ENCODE measurements around the gene GRB2. TPM values are rescaled to one million over a fixed set of nuclear protein-coding genes. Genes with fewer than 3 reads are reported as not detected.
A peak's percentile ranks its signal among the peaks of the same experiment; 100 is the strongest.
"Not testable (repeated sequence)": the region's sequence is repeated elsewhere in the genome, so short reads cannot be mapped to it uniquely, and the experiment has no call there.

GRB2 gene
- total RNA-seq, 1 experiment from 2014 or later, result 115 TPM

DNA sequence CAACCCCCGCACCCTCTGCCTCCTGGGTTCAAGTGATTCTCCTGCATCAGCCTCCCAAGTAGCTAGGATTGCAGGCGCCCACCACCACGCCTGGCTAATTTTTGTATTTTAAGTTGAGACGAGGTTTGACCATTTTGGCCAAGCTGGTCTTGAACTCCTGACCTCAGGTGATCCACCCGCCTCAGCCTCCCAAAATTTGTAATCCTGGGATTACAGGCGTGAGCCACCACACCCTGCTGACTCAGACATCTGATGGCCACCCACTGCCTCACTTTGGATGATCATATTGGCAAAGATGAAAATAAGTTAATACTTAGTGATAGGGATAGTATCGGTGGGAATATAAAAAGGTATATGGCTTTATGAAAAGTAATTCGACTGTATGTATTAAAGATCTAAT is 55.9 kb downstream of the GRB2 start:
- no TSS peak for BruUV-seq (replicated peaks)
- ChIA-PET CTCF (interaction anchor here (0.8 kb wide), 1 partner anchor 15 kb away, joined by 4 read pairs; no protein-coding TSS in a partner anchor), POLR2A (interaction anchor here (0.5 kb wide), 1 partner anchor 20 kb away, joined by 3 read pairs; no protein-coding TSS in a partner anchor)
- peaks cover 37% of the 10 kb centered on the region for H3K4me1 Mint-ChIP-seq (ENCODE audit: low read depth, unreplicated experiment)
- peaks cover 32% of the 10 kb centered on the region for H3K36me3 Mint-ChIP-seq (ENCODE audit: insufficient read depth, unreplicated experiment)
- intact Hi-C loops (cut with micrococcal nuclease; ENCODE audit: unreplicated experiment), result no loop called here
- H3K27ac Mint-ChIP-seq (ENCODE audit: unreplicated experiment), result no peak overlapping the region
- peaks cover 19% of the 10 kb centered on the region for H3K4me1 ChIP-seq
- H3K36me3 ChIP-seq (ENCODE audit: control insufficient read depth, insufficient read depth, low read length), result no peaks in the 10 kb centered on the region
- H3K9me3 Mint-ChIP-seq (ENCODE audit: unreplicated experiment), result no peaks in the 10 kb centered on the region
- no peak overlapping the region for H3K4me3 Mint-ChIP-seq (ENCODE audit: unreplicated experiment)
- no peak overlapping the region for H3K4me3 ChIP-seq (ENCODE audit: low read depth, low read length)
- no peak for DNase-seq
- TF ChIP-seq, protein P1, sequence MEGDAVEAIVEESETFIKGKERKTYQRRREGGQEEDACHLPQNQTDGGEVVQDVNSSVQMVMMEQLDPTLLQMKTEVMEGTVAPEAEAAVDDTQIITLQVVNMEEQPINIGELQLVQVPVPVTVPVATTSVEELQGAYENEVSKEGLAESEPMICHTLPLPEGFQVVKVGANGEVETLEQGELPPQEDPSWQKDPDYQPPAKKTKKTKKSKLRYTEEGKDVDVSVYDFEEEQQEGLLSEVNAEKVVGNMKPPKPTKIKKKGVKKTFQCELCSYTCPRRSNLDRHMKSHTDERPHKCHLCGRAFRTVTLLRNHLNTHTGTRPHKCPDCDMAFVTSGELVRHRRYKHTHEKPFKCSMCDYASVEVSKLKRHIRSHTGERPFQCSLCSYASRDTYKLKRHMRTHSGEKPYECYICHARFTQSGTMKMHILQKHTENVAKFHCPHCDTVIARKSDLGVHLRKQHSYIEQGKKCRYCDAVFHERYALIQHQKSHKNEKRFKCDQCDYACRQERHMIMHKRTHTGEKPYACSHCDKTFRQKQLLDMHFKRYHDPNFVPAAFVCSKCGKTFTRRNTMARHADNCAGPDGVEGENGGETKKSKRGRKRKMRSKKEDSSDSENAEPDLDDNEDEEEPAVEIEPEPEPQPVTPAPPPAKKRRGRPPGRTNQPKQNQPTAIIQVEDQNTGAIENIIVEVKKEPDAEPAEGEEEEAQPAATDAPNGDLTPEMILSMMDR (IDR thresholded peaks at IDR 0.05; ENCODE audit: insufficient read depth in 1 of 2, low read depth in 1 of 2, low read length in 1 of 2, severe bottlenecking in 1 of 2, unreplicated experiment in 1 of 2), result no peak
- H3K27me3 Mint-ChIP-seq (ENCODE audit: insufficient read depth, unreplicated experiment), result no peaks in the 10 kb centered on the region
- no peaks in the 10 kb centered on the region for H3K27me3 ChIP-seq (replicated peaks; ENCODE audit: control insufficient read depth, insufficient read depth, low read length)
- peaks cover 2% of the 10 kb centered on the region; the same call in 1 of the 2 replicates for H3K9me3 ChIP-seq

DNA sequence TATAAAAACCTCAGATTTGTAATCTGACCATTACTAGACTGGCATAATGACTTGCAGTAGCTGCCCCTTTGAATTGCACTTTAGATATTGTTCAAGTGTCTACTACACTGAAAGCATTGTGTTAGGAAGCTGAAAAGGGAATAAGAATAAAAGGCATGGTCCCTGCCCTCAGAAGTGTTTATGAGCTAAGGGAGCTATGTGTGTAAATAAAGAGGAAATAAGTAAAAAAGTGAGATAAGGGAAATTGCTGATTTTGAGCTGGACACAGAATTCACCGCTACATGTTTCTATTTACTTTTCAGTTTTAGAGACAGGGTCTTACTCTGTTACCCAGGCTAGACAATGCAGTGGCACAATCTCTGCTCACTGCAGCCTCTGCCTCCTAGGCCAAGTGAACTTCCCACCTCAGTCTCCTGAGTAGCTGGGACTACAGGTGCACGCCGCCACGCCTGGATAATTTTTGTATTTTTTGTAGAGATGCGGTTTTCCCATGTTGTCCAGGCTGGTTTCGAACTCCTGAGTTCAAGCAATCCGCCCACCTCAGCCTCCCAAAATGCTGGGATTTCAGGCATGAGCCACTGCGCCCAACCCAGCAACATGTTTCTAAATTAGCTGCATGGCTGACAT is 57.0 kb downstream of the GRB2 start:
- BruUV-seq (replicated peaks), result no TSS peak
- Histone ChIP-seq H3K27me3 (replicated peaks; ENCODE audit: control insufficient read depth, insufficient read depth, low read length) (no peaks in the 10 kb centered on the region), H3K4me1 (peaks cover 19% of the 10 kb centered on the region), H3K4me3 (ENCODE audit: low read depth, low read length) (no peak overlapping the region), H3K9me3 (no peaks in the 10 kb centered on the region), H3K36me3 (ENCODE audit: control insufficient read depth, insufficient read depth, low read length) (no peaks in the 10 kb centered on the region)
- Mint-ChIP-seq H3K27ac (ENCODE audit: unreplicated experiment) (no peak overlapping the region), H3K4me1 (ENCODE audit: low read depth, unreplicated experiment) (peaks cover 37% of the 10 kb centered on the region), H3K36me3 (ENCODE audit: insufficient read depth, unreplicated experiment) (peaks cover 27% of the 10 kb centered on the region), H3K4me3 (ENCODE audit: unreplicated experiment) (no peak overlapping the region), H3K27me3 (ENCODE audit: insufficient read depth, unreplicated experiment) (no peaks in the 10 kb centered on the region), H3K9me3 (ENCODE audit: unreplicated experiment) (no peaks in the 10 kb centered on the region)
- intact Hi-C loops (cut with micrococcal nuclease; ENCODE audit: unreplicated experiment), result no loop called here
- ChIA-PET CTCF (interaction anchor here (1.3 kb wide), 1 partner anchor 59 kb away, joined by 5 read pairs; the partner anchor contains the start of gene SLC25A19), POLR2A (interaction anchor here (0.7 to 0.9 kb wide), 2 partner anchors 12 to 58 kb away, joined by 3 read pairs; no protein-coding TSS in a partner anchor)
- DNase-seq, result no peak
- TF ChIP-seq, protein P1 (IDR thresholded peaks at IDR 0.05; ENCODE audit: insufficient read depth in 1 of 2, low read depth in 1 of 2, low read length in 1 of 2, severe bottlenecking in 1 of 2, unreplicated experiment in 1 of 2), result no peak

DNA sequence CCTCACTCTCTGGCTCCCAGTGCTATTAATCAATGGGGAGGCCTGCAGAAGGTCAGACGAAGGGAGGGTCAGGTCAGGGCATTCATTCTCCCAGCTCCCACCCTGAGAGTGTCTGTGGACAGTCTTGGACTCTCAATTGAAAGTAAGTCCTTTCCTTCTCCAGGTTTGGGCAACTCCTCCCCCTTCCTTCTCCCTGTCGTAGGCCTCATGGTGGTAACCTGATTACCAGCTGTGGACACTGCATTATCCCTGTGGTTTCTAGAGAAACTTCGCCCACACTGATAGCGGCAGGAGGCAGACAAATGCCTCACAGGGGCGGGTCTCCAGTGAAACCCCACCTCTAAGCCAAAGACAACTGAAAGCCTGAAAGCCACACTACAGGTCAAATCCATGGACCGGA is 58.6 kb downstream of the GRB2 start:
- DNase-seq, result peak; percentile 20 to 52
- Histone ChIP-seq H3K4me3 (ENCODE audit: low read depth, low read length) (no peak overlapping the region), H3K4me1 (peaks cover 19% of the 10 kb centered on the region), H3K9me3 (no peaks in the 10 kb centered on the region), H3K27me3 (replicated peaks; ENCODE audit: control insufficient read depth, insufficient read depth, low read length) (no peaks in the 10 kb centered on the region), H3K36me3 (ENCODE audit: control insufficient read depth, insufficient read depth, low read length) (no peaks in the 10 kb centered on the region)
- TF ChIP-seq, protein P1 (IDR thresholded peaks at IDR 0.05; ENCODE audit: insufficient read depth in 1 of 2, low read depth in 1 of 2, low read length in 1 of 2, severe bottlenecking in 1 of 2, unreplicated experiment in 1 of 2), result no peak
- H3K27me3 Mint-ChIP-seq (ENCODE audit: insufficient read depth, unreplicated experiment), result no peaks in the 10 kb centered on the region
- peak overlapping the region; percentile 9 for H3K27ac Mint-ChIP-seq (ENCODE audit: unreplicated experiment)
- no peaks in the 10 kb centered on the region for H3K9me3 Mint-ChIP-seq (ENCODE audit: unreplicated experiment)
- H3K4me3 Mint-ChIP-seq (ENCODE audit: unreplicated experiment), result no peak overlapping the region
- H3K36me3 Mint-ChIP-seq (ENCODE audit: insufficient read depth, unreplicated experiment), result peaks cover 30% of the 10 kb centered on the region
- ChIA-PET POLR2A (no interaction called here), CTCF (no interaction called here)
- H3K4me1 Mint-ChIP-seq (ENCODE audit: low read depth, unreplicated experiment), result peaks cover 37% of the 10 kb centered on the region
- BruUV-seq (replicated peaks), result no TSS peak
- intact Hi-C loops (cut with micrococcal nuclease; ENCODE audit: unreplicated experiment), result no loop called here

DNA sequence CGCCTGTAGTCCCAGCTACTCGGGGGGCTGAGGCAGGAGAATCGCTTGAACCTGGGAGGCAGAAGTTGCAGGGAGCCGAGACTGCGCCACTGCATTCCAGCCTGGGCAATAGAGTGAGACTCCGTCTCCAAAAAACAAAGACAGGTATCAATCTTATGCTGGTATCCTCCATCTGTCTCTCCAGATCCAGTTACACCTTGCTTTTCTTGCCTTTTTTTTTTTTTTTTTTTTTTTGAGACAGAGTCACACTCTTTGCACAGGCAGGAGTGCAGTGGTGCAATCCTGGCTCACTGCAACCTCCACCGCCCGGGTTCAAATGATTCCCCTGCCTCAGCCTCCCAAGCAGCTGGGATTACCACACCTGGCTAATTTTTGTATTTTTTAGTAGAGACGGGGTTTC is 59.1 kb downstream of the GRB2 start:
- H3K4me1 ChIP-seq, result peaks cover 19% of the 10 kb centered on the region
- CTCF ChIA-PET; POLR2A ChIA-PET; intact Hi-C loops (cut with micrococcal nuclease; ENCODE audit: unreplicated experiment); H3K36me3 ChIP-seq (ENCODE audit: control insufficient read depth, insufficient read depth, low read length); DNase-seq; H3K9me3 ChIP-seq; H3K27me3 Mint-ChIP-seq (ENCODE audit: insufficient read depth, unreplicated experiment); H3K27me3 ChIP-seq (replicated peaks; ENCODE audit: control insufficient read depth, insufficient read depth, low read length); H3K9me3 Mint-ChIP-seq (ENCODE audit: unreplicated experiment); BruUV-seq (replicated peaks); H3K4me3 Mint-ChIP-seq (ENCODE audit: unreplicated experiment); H3K4me3 ChIP-seq (ENCODE audit: low read depth, low read length): not testable (repeated sequence)
- peak overlapping the region; percentile 9 for H3K27ac Mint-ChIP-seq (ENCODE audit: unreplicated experiment)
- H3K4me1 Mint-ChIP-seq (ENCODE audit: low read depth, unreplicated experiment), result peaks cover 37% of the 10 kb centered on the region
- H3K36me3 Mint-ChIP-seq (ENCODE audit: insufficient read depth, unreplicated experiment), result peaks cover 33% of the 10 kb centered on the region
